GM23338 (cell line): Measurements from ENCODE around the gene GPC6. TPM values are rescaled to one million over a fixed set of nuclear protein-coding genes. Genes with fewer than 3 reads are reported as not detected.

Experiments
- ATAC-seq: fragments of 200-7000 bp; cut with Tn5 transposase; 3 replicates; pipeline ENCODE4 v1.9.1; 2020
- DNase-seq: peaks from one replicate; pipeline ENCODE4 v3.0.0-alpha.2; 2015; ENCODE audit warnings: low spot score
- H2AFZ ChIP-seq: fragments of 200-600 bp; sonication (generic); 2 replicates; pipeline ENCODE4 v1.8.0; 2016; ENCODE audit warnings: antibody characterized with exemption, mild to moderate bottlenecking, moderate library complexity
- H3F3A ChIP-seq: fragments of 200-600 bp; sonication (generic); replicated peaks from 2 replicates; pipeline ENCODE4 v1.8.0; 2017; ENCODE audit warnings: antibody characterized with exemption, mixed run types, low read depth
- H3K27ac ChIP-seq: fragments of 200-600 bp; sonication (generic); 2 replicates; pipeline ENCODE4 v1.6.1; 2016; ENCODE audit warnings: low read depth
- H3K27me3 ChIP-seq: fragments of 200-600 bp; sonication (generic); 2 replicates; pipeline ENCODE4 v1.8.0; 2016; ENCODE audit warnings: mild to moderate bottlenecking, mixed run types, moderate library complexity; ENCODE audit not compliant: insufficient read depth
- H3K36me3 ChIP-seq: fragments of 200-600 bp; sonication (generic); 2 replicates; pipeline ENCODE4 v1.8.0; 2016; ENCODE audit warnings: mild to moderate bottlenecking; ENCODE audit not compliant: insufficient read depth
- H3K4me1 ChIP-seq: fragments of 200-600 bp; sonication (generic); 2 replicates; pipeline ENCODE4 v1.8.0; 2016; ENCODE audit warnings: mild to moderate bottlenecking, moderate library complexity; ENCODE audit not compliant: insufficient read depth
- H3K4me2 ChIP-seq: fragments of 200-600 bp; sonication (generic); 2 replicates; pipeline ENCODE4 v1.7.1; 2017; ENCODE audit warnings: mixed run types
- H3K4me3 ChIP-seq: fragments of 200-600 bp; sonication (generic); 2 replicates; pipeline ENCODE4 v1.6.1; 2016; ENCODE audit warnings: mixed run types
- H3K79me2 ChIP-seq: fragments of 200-600 bp; sonication (generic); replicated peaks from 2 replicates; pipeline ENCODE4 v1.8.0; 2017; ENCODE audit warnings: mild to moderate bottlenecking; ENCODE audit not compliant: insufficient read depth
- H3K9me2 ChIP-seq: fragments of 200-600 bp; sonication (generic); 2 replicates; pipeline ENCODE4 v1.8.0; 2017; ENCODE audit not compliant: insufficient read depth
- H4K20me1 ChIP-seq: fragments of 200-600 bp; sonication (generic); replicated peaks from 2 replicates; pipeline ENCODE4 v1.8.0; 2017; ENCODE audit warnings: mild to moderate bottlenecking; ENCODE audit not compliant: insufficient read depth
- H3K27ac Mint-ChIP-seq: 2 replicates; pipeline ENCODE4 v1.8.0; 2020; ENCODE audit warnings: inconsistent platforms, mild to moderate bottlenecking, moderate library complexity, mixed read lengths
- H3K27me3 Mint-ChIP-seq: 3 replicates; pipeline ENCODE4 v1.8.0; 2022; ENCODE audit warnings: low read depth, mild to moderate bottlenecking, moderate library complexity, mixed read lengths, inconsistent platforms; ENCODE audit not compliant: insufficient read depth, poor library complexity
- H3K36me3 Mint-ChIP-seq: 3 replicates; pipeline ENCODE4 v1.8.0; 2021; ENCODE audit warnings: low read depth, mild to moderate bottlenecking, inconsistent platforms, moderate library complexity, mixed read lengths
- H3K4me1 Mint-ChIP-seq: 3 replicates; pipeline ENCODE4 v1.8.0; 2020; ENCODE audit warnings: mild to moderate bottlenecking, inconsistent platforms, mixed read lengths
- H3K4me3 Mint-ChIP-seq: 3 replicates; pipeline ENCODE4 v1.8.0; 2021; ENCODE audit warnings: moderate library complexity, mild to moderate bottlenecking, inconsistent platforms, mixed read lengths
- H3K9me3 Mint-ChIP-seq: 3 replicates; pipeline ENCODE4 v1.8.0; 2020; ENCODE audit warnings: moderate library complexity, mild to moderate bottlenecking, inconsistent platforms, mixed read lengths
- CREB1 ChIP-seq: fragments of 250-450 bp; sonication (Bioruptor Pico); IDR thresholded peaks from 2 replicates; pipeline ENCODE4 v1.5.0; 2020; ENCODE audit warnings: low read depth, mild to moderate bottlenecking, moderate library complexity
- CTCF ChIP-seq, 2 experiments: fragments of 200-600 bp in 1 of 2; sonication (generic) in 1 of 2; conservative IDR thresholded peaks; 2 replicates each; pipeline versions ENCODE4 v1.5.1 to v1.6.1; 2016 to 2017; ENCODE audit warnings: antibody characterized with exemption in 2 of 2, low read depth in 2 of 2, mild to moderate bottlenecking in 2 of 2, moderate library complexity in 1 of 2
- ETS1 ChIP-seq: IDR thresholded peaks from 2 replicates; pipeline ENCODE4 v1.6.1; 2016; ENCODE audit warnings: antibody characterized with exemption
- EZH2 ChIP-seq: fragments of 200-600 bp; sonication (generic); IDR thresholded peaks from one replicate; pipeline ENCODE4 v1.8.0; 2017; ENCODE audit warnings: antibody characterized with exemption, mild to moderate bottlenecking, low read depth; ENCODE audit not compliant: unreplicated experiment
- EZH2phosphoT487 ChIP-seq: fragments of 200-600 bp; sonication (generic); IDR thresholded peaks from one replicate; pipeline ENCODE4 v1.8.1; 2018; ENCODE audit warnings: antibody characterized with exemption; ENCODE audit not compliant: unreplicated experiment
- JUNB ChIP-seq: IDR thresholded peaks from one replicate; pipeline ENCODE4 v1.6.1; 2016; ENCODE audit warnings: antibody characterized with exemption; ENCODE audit not compliant: unreplicated experiment
- NANOG ChIP-seq: IDR thresholded peaks from 2 replicates; pipeline ENCODE4 v1.6.1; 2016; ENCODE audit warnings: antibody characterized with exemption, borderline replicate concordance
- POLR2AphosphoS5 ChIP-seq: IDR thresholded peaks from 2 replicates; pipeline ENCODE4 v1.6.1; 2016; ENCODE audit warnings: antibody characterized with exemption, low read depth
- REST ChIP-seq: IDR thresholded peaks from one replicate; pipeline ENCODE4 v1.6.1; 2018; ENCODE audit warnings: antibody characterized with exemption; ENCODE audit not compliant: unreplicated experiment
- STAT1 ChIP-seq: IDR thresholded peaks from one replicate; pipeline ENCODE4 v1.6.1; 2016; ENCODE audit warnings: antibody characterized with exemption; ENCODE audit not compliant: unreplicated experiment
- ZNF114 ChIP-seq: fragments of 250-450 bp; sonication (Bioruptor Pico); IDR thresholded peaks from 2 replicates; pipeline ENCODE4 v1.5.0; 2020; ENCODE audit warnings: mild to moderate bottlenecking, moderate library complexity
- ZNF331 ChIP-seq: fragments of 250-450 bp; sonication (Bioruptor Pico); IDR thresholded peaks from 2 replicates; pipeline ENCODE4 v1.5.0; 2020; ENCODE audit warnings: low read depth, mild to moderate bottlenecking, moderate library complexity
- ZNF462 ChIP-seq: fragments of 250-450 bp; sonication (Bioruptor Pico); IDR thresholded peaks from 2 replicates; pipeline ENCODE4 v1.5.0; 2020; ENCODE audit warnings: mild to moderate bottlenecking, moderate library complexity
- polyA plus RNA-seq: library from polyadenylated mRNA; unstranded; fragments of >200 nt; fragmentation: Nextera tagmentation; extraction: Ambion mirVana; gene quantifications from 2 replicates; pipeline ENCODE4 v1.2.1, GENCODE V29; 2016
- total RNA-seq: library from RNA; depleted of rRNA; stranded (reverse); fragments of >200 nt; shearing (Covaris generic); gene quantifications from 2 replicates; pipeline ENCODE4 v1.2.3, GENCODE V29; 2014

GPC6 gene
- total and polyA plus RNA-seq, 2 experiments from 2014 or later, result 6.4 to 28.6 TPM

GRCh38 chr13:94315188-94315587 is 1088.6 kb downstream of the GPC6 start:
- Histone ChIP-seq H3K4me2 (no peak overlapping the region), H3K27me3 (no peaks in the 10 kb centered on the region), H3K4me3 (no peak overlapping the region), H3K4me1 (peaks cover 17% of the 10 kb centered on the region; the same call in 1 of the 2 replicates), H3K79me2 (no peaks in the 10 kb centered on the region), H2AFZ (no peak overlapping the region), H3K27ac (no peak overlapping the region), H4K20me1 (no peaks in the 10 kb centered on the region), H3F3A (no peaks in the 10 kb centered on the region), H3K36me3 (no peaks in the 10 kb centered on the region), H3K9me2 (no peaks in the 10 kb centered on the region)
- ATAC-seq (no peak), DNase-seq (no peak)
- TF ChIP-seq STAT1 (no peak), ZNF114 (CRISPR knock-in tag) (no peak), EZH2phosphoT487 (no peak), ZNF462 (no peak), CTCF (conservative IDR thresholded peaks at IDR 0.05; ENCODE audit: low read depth in 2 of 2) (no peak), REST (no peak), CREB1 (no peak), POLR2AphosphoS5 (no peak), ETS1 (no peak), JUNB (no peak), ZNF331 (CRISPR knock-in tag) (no peak), NANOG (no peak), EZH2 (no peak)
- Mint-ChIP-seq H3K4me1 (peaks cover 27% of the 10 kb centered on the region), H3K36me3 (no peaks in the 10 kb centered on the region), H3K9me3 (no peaks in the 10 kb centered on the region), H3K27me3 (peaks cover 6% of the 10 kb centered on the region), H3K27ac (no peak overlapping the region), H3K4me3 (no peak overlapping the region)
